Neural cell (in vitro differentiated cells): ENCODE data around the gene CHRDL2. TPM values are rescaled to one million over a fixed set of nuclear protein-coding genes. Genes with fewer than 3 reads are reported as not detected.
"Not testable (repeated sequence)": the region's sequence is repeated elsewhere in the genome, so short reads cannot be mapped to it uniquely, and the experiment has no call there.

ENCODE experiments used
- H2AFZ ChIP-seq: fragments of 200-600, 300-800 bp; sonication (generic), shearing (Covaris generic); 2 replicates; pipeline ENCODE4 v1.6.0; 2014; ENCODE audit warnings: low read depth, mild to moderate bottlenecking, antibody characterized with exemption, low read length, moderate library complexity
- H3F3A ChIP-seq: fragments of 200-600 bp; shearing (Covaris generic); 2 replicates; pipeline ENCODE4 v1.6.1; 2016; ENCODE audit warnings: mild to moderate bottlenecking, moderate library complexity, mixed read lengths, antibody characterized with exemption, low read length; ENCODE audit not compliant: insufficient read depth, poor library complexity, severe bottlenecking
- H3K27ac ChIP-seq: fragments of 200-600, 300-800 bp; sonication (generic), shearing (Covaris generic); 2 replicates; pipeline ENCODE4 v1.5.1; 2014; ENCODE audit warnings: mild to moderate bottlenecking, low read length, moderate library complexity
- H3K27me3 ChIP-seq: fragments of 300-800, 200-600 bp; sonication (generic), shearing (Covaris generic); 2 replicates; pipeline ENCODE4 v1.6.0; 2014; ENCODE audit warnings: mild to moderate bottlenecking, low read depth, low read length, moderate library complexity; ENCODE audit not compliant: insufficient read depth
- H3K36me3 ChIP-seq: fragments of 300-800, 200-600 bp; sonication (generic), shearing (Covaris generic); 2 replicates; pipeline ENCODE4 v1.5.1; 2014; ENCODE audit warnings: mild to moderate bottlenecking, antibody characterized with exemption, low read length, moderate library complexity; ENCODE audit not compliant: insufficient read depth
- H3K4me2 ChIP-seq: fragments of 300-800, 200-600 bp; sonication (generic), shearing (Covaris generic); 2 replicates; pipeline ENCODE4 v1.6.0; 2014; ENCODE audit warnings: mild to moderate bottlenecking, low read length
- H3K4me3 ChIP-seq: fragments of 300-800, 200-600 bp; sonication (generic), shearing (Covaris generic); 2 replicates; pipeline ENCODE4 v1.5.1; 2014; ENCODE audit warnings: mild to moderate bottlenecking, low read length, moderate library complexity
- H3K79me2 ChIP-seq: fragments of 200-600 bp; shearing (Covaris generic); replicated peaks from 2 replicates; pipeline ENCODE4 v1.6.0; 2014; ENCODE audit warnings: mild to moderate bottlenecking, low read length, moderate library complexity; ENCODE audit not compliant: insufficient read depth
- H3K9ac ChIP-seq: fragments of 300-800, 200-600 bp; sonication (generic), shearing (Covaris generic); 2 replicates; pipeline ENCODE4 v1.6.1; 2016; ENCODE audit warnings: mild to moderate bottlenecking, low read length, mixed read lengths
- H3K9me2 ChIP-seq: fragments of 200-600 bp; shearing (Covaris generic); 2 replicates; pipeline ENCODE4 v1.6.1; 2016; ENCODE audit warnings: mild to moderate bottlenecking, low read length, mixed read lengths; ENCODE audit not compliant: insufficient read depth
- H3K9me3 ChIP-seq: fragments of 200-600, 300-800 bp; sonication (generic), shearing (Covaris generic); 2 replicates; pipeline ENCODE4 v1.6.1; 2016; ENCODE audit warnings: mild to moderate bottlenecking, mixed run types, low read length, moderate library complexity, mixed read lengths
- H4K20me1 ChIP-seq: fragments of 200-600 bp; shearing (Covaris generic); 2 replicates; pipeline ENCODE4 v1.6.1; 2016; ENCODE audit warnings: mild to moderate bottlenecking, mixed run types; ENCODE audit not compliant: insufficient read depth
- CTCF ChIP-seq: fragments of 450-650 bp; IDR thresholded peaks from 2 replicates; pipeline ENCODE4 v1.5.1; 2014; ENCODE audit warnings: antibody characterized with exemption, mild to moderate bottlenecking, moderate library complexity; ENCODE audit not compliant: poor library complexity, severe bottlenecking
- EP300 ChIP-seq: fragments of 450-650 bp; conservative IDR thresholded peaks from 2 replicates; pipeline ENCODE4 v1.6.1; 2014; ENCODE audit warnings: antibody characterized with exemption, mild to moderate bottlenecking, moderate library complexity; ENCODE audit not compliant: poor library complexity, severe bottlenecking
- EZH2 ChIP-seq: fragments of 200-600, 300-800 bp; shearing (Covaris generic), sonication (generic); IDR thresholded peaks from 2 replicates; pipeline ENCODE4 v1.6.1; 2014; ENCODE audit warnings: antibody characterized with exemption, low read length, borderline replicate concordance, mild to moderate bottlenecking; ENCODE audit not compliant: insufficient read depth, poor library complexity, severe bottlenecking
- MXI1 ChIP-seq: fragments of 450-650 bp; conservative IDR thresholded peaks from 2 replicates; pipeline ENCODE4 v1.6.1; 2014; ENCODE audit warnings: antibody characterized with exemption, mild to moderate bottlenecking; ENCODE audit not compliant: poor library complexity, severe bottlenecking
- POLR2AphosphoS5 ChIP-seq: IDR thresholded peaks from 2 replicates; pipeline ENCODE4 v1.6.1; 2012
- RAD21 ChIP-seq: fragments of 450-650 bp; conservative IDR thresholded peaks from 2 replicates; pipeline ENCODE4 v1.6.1; 2014; ENCODE audit warnings: antibody characterized with exemption, mild to moderate bottlenecking, moderate library complexity
- REST ChIP-seq: IDR thresholded peaks from 2 replicates; pipeline ENCODE4 v1.6.1; 2012; ENCODE audit warnings: borderline replicate concordance
- SMC3 ChIP-seq: fragments of 450-650 bp; conservative IDR thresholded peaks from 2 replicates; pipeline ENCODE4 v1.6.1; 2014; ENCODE audit warnings: antibody characterized with exemption, mild to moderate bottlenecking, moderate library complexity; ENCODE audit not compliant: poor library complexity
- TAF1 ChIP-seq: IDR thresholded peaks from 2 replicates; pipeline ENCODE4 v1.6.1; 2012; ENCODE audit warnings: low read depth
- polyA plus RNA-seq: library from polyadenylated mRNA; depleted of rRNA; stranded (reverse); fragments of >200 nt; gene quantifications from 2 replicates; pipeline ENCODE4 v1.2.3, GENCODE V29; 2014

The CHRDL2 gene
- polyA plus RNA-seq, 1 donor from 2014 or later: not detected

GRCh38 chr11:74769055-74769707 lies 38.0 kb upstream of the CHRDL2 start:
- H3K79me2 ChIP-seq: peaks cover 19% of the 10 kb centered on the region

GRCh38 chr11:74768172-74768651 lies 37.0 kb upstream of the CHRDL2 start:
- H3K4me2 ChIP-seq, H3F3A ChIP-seq, H3K36me3 ChIP-seq, H2AFZ ChIP-seq, H3K9ac ChIP-seq, H3K4me3 ChIP-seq, H3K9me3 ChIP-seq, H3K27ac ChIP-seq, H3K27me3 ChIP-seq, H3K9me2 ChIP-seq, H4K20me1 ChIP-seq: not testable (repeated sequence)
- peaks cover 26% of the 10 kb centered on the region for H3K79me2 ChIP-seq

More at GRCh38 chr11:74769055-74769707, 38.0 kb upstream of the CHRDL2 start:
- Histone ChIP-seq H3F3A (no peaks in the 10 kb centered on the region), H3K27me3 (no peaks in the 10 kb centered on the region), H2AFZ (no peak overlapping the region), H3K9me3 (no peaks in the 10 kb centered on the region), H3K36me3 (no peaks in the 10 kb centered on the region), H3K4me2 (no peak overlapping the region), H3K9ac (no peak overlapping the region), H3K9me2 (no peaks in the 10 kb centered on the region), H3K4me3 (no peak overlapping the region), H3K27ac (no peak overlapping the region), H4K20me1 (no peaks in the 10 kb centered on the region)
- TF ChIP-seq POLR2AphosphoS5 (no peak), REST (no peak), CTCF (no peak), RAD21 (no peak), SMC3 (no peak), EP300 (no peak), TAF1 (no peak), MXI1 (no peak), EZH2 (no peak)

GRCh38 chr11:74766905-74767304 lies 35.7 kb upstream of the CHRDL2 start:
- Histone ChIP-seq H3K27ac (no peak overlapping the region), H2AFZ (no peak overlapping the region), H3K4me3 (no peak overlapping the region), H3K9ac (no peak overlapping the region), H3K27me3 (no peaks in the 10 kb centered on the region), H3K79me2 (peaks cover 16% of the 10 kb centered on the region), H3K9me3 (no peaks in the 10 kb centered on the region), H3K9me2 (no peaks in the 10 kb centered on the region), H4K20me1 (no peaks in the 10 kb centered on the region), H3K36me3 (no peaks in the 10 kb centered on the region), H3K4me2 (no peak overlapping the region), H3F3A (no peaks in the 10 kb centered on the region)
- TF ChIP-seq MXI1 (no peak), SMC3 (no peak), POLR2AphosphoS5 (no peak), EP300 (no peak), EZH2 (no peak), CTCF (no peak), RAD21 (no peak), REST (no peak), TAF1 (no peak)
